OCI-LY7 (cell line): Measurements from ENCODE around the gene SH2B2. TPM values are rescaled to one million over a fixed set of nuclear protein-coding genes. Genes with fewer than 3 reads are reported as not detected.
"Not testable (repeated sequence)": the region's sequence is repeated elsewhere in the genome, so short reads cannot be mapped to it uniquely, and the experiment has no call there.

Source experiments
- BruUV-seq: library from RNA; stranded (reverse); fragments of 400-500 nt; replicated peaks from 2 replicates; lab custom pipeline; 2021; lab: Mats Ljungman, UMichigan
- CTCF ChIA-PET: fragments of 300-600 bp; sonication (Branson Sonifier 250); formaldehyde crosslinking; loops from one replicate; lab custom pipeline; 2022; ENCODE audit warnings: antibody characterized with exemption; ENCODE audit not compliant: unreplicated experiment; lab: Charles Lee
- POLR2A ChIA-PET: fragments of 300-600 bp; sonication (Branson Sonifier 250); formaldehyde crosslinking; loops from one replicate; lab custom pipeline; 2022; ENCODE audit warnings: antibody characterized with exemption; lab: Charles Lee
- DNase-seq: peaks from one replicate; pipeline ENCODE4 v3.0.0-alpha.2; 2015; ENCODE audit warnings: low spot score
- H2AFZ ChIP-seq: fragments of 200-600 bp; sonication (generic), shearing (Covaris generic); 2 replicates; pipeline ENCODE4 v1.6.1; 2014; ENCODE audit warnings: mild to moderate bottlenecking, antibody characterized with exemption, low read length, moderate library complexity
- H3K27ac ChIP-seq: fragments of 200-600 bp; sonication (generic); 2 replicates; pipeline ENCODE4 v1.5.1; 2014; ENCODE audit warnings: mixed run types, low read depth, mild to moderate bottlenecking, moderate library complexity, low read length, inconsistent platforms; ENCODE audit not compliant: poor library complexity, severe bottlenecking
- H3K36me3 ChIP-seq: fragments of 200-600 bp; sonication (generic); 2 replicates; pipeline ENCODE4 v1.6.1; 2014; ENCODE audit warnings: mild to moderate bottlenecking, antibody characterized with exemption, low read length, moderate library complexity, mixed read lengths; ENCODE audit not compliant: insufficient read depth
- H3K4me1 ChIP-seq: fragments of 200-600 bp; sonication (generic); 2 replicates; pipeline ENCODE4 v1.5.1; 2014; ENCODE audit warnings: mild to moderate bottlenecking, low read length; ENCODE audit not compliant: insufficient read depth, poor library complexity, severe bottlenecking
- H3K4me2 ChIP-seq: fragments of 200-600 bp; sonication (generic); 2 replicates; pipeline ENCODE4 v1.6.1; 2014; ENCODE audit warnings: mild to moderate bottlenecking, low read length
- H3K4me3 ChIP-seq: fragments of 200-600 bp; sonication (generic); 2 replicates; pipeline ENCODE4 v1.5.1; 2014; ENCODE audit warnings: mild to moderate bottlenecking, low read depth, low read length; ENCODE audit not compliant: poor library complexity, severe bottlenecking
- H3K79me2 ChIP-seq: fragments of 200-600 bp; sonication (generic); 2 replicates; pipeline ENCODE4 v1.6.1; 2016; ENCODE audit warnings: low read depth, mild to moderate bottlenecking, low read length, moderate library complexity, mixed read lengths; ENCODE audit not compliant: insufficient read depth
- H3K9me2 ChIP-seq: fragments of 200-600 bp; sonication (generic); 2 replicates; pipeline ENCODE4 v1.6.1; 2016; ENCODE audit warnings: mild to moderate bottlenecking, low read length, mixed read lengths; ENCODE audit not compliant: insufficient read depth
- H3K9me3 ChIP-seq: fragments of 200-600 bp; sonication (generic); 2 replicates; pipeline ENCODE4 v1.6.1; 2014; ENCODE audit warnings: mild to moderate bottlenecking, mixed run types, low read length, mixed read lengths
- H4K20me1 ChIP-seq: fragments of 200-600 bp; sonication (generic); 2 replicates; pipeline ENCODE4 v1.6.1; 2014; ENCODE audit warnings: mild to moderate bottlenecking, antibody characterized with exemption, low read length, moderate library complexity, mixed read lengths; ENCODE audit not compliant: insufficient read depth
- intact Hi-C: fragments of 100-400 bp; cut with micrococcal nuclease; formaldehyde crosslinking; loops from one replicate; pipeline ENCODE4 v1.10.0; 2022; ENCODE audit not compliant: unreplicated experiment
- total RNA-seq, 2 experiments: library from RNA; depleted of rRNA in 1 of 2; stranded (reverse); fragments of >200 nt in 1 of 2; shearing (Covaris generic) in 1 of 2; gene quantifications; 2 replicates each; pipeline ENCODE4 v1.2.3, GENCODE V29; 2014 to 2022

Gene SH2B2
- total RNA-seq, 2 experiments from 2014 or later = 42.0 to 131 TPM

GRCh38 chr7:102335574-102335973 lies 48.9 kb downstream of the SH2B2 start:
- BruUV-seq = not testable (repeated sequence)

GRCh38 chr7:102337002-102337401 lies 50.3 kb downstream of the SH2B2 start:
- Histone ChIP-seq H3K4me1 (peaks cover 42% of the 10 kb centered on the region), H3K4me3 (peak overlapping the region; percentile 64), H2AFZ (peak overlapping the region; percentile 76; the same call in 1 of the 2 replicates), H3K27ac (peak overlapping the region; percentile 79), H3K4me2 (peak overlapping the region; percentile 64)
- H3K9me2 ChIP-seq, BruUV-seq, DNase-seq, intact Hi-C loops, H3K36me3 ChIP-seq, H3K9me3 ChIP-seq, H4K20me1 ChIP-seq, CTCF ChIA-PET, H3K79me2 ChIP-seq: not testable (repeated sequence)
- POLR2A ChIA-PET = interaction anchor here (1.2 kb wide), 1 partner anchor 48 kb away, joined by 6 read pairs; no protein-coding TSS in a partner anchor

More at GRCh38 chr7:102335574-102335973, 48.9 kb downstream of the SH2B2 start:
- POLR2A ChIA-PET = interaction anchor here (0.6 kb wide), 1 partner anchor 464 kb away, joined by 3 read pairs; no protein-coding TSS in a partner anchor
- H3K9me2 ChIP-seq, H2AFZ ChIP-seq, H3K27ac ChIP-seq, H3K36me3 ChIP-seq, CTCF ChIA-PET, H3K9me3 ChIP-seq, intact Hi-C loops, H4K20me1 ChIP-seq, DNase-seq, H3K4me3 ChIP-seq, H3K79me2 ChIP-seq: not testable (repeated sequence)
- peaks cover 46% of the 10 kb centered on the region for H3K4me1 ChIP-seq
- peak overlapping the region; percentile 20; the same call in 1 of the 2 replicates for H3K4me2 ChIP-seq

- H2AFZ ChIP-seq = peak overlapping the region; percentile 76; the same call in 1 of the 2 replicates
- POLR2A ChIA-PET = interaction anchor here (1.2 kb wide), 1 partner anchor 49 kb away, joined by 6 read pairs; no protein-coding TSS in a partner anchor
- H3K9me3 ChIP-seq, DNase-seq, H3K79me2 ChIP-seq, H4K20me1 ChIP-seq, CTCF ChIA-PET, H3K36me3 ChIP-seq, H3K9me2 ChIP-seq, intact Hi-C loops: not testable (repeated sequence)
- peaks cover 38% of the 10 kb centered on the region for H3K4me1 ChIP-seq
- H3K4me2 ChIP-seq = peak overlapping the region; percentile 64
- peak overlapping the region; percentile 64 for H3K4me3 ChIP-seq
- BruUV-seq = TSS peak; percentile 82
- peak overlapping the region; percentile 79 for H3K27ac ChIP-seq
These were observed 50.8 kb downstream of the SH2B2 start for GRCh38 chr7:102337420-102337819.

GRCh38 chr7:102340599-102341368 lies 54.1 kb downstream of the SH2B2 start:
- H3K9me2 ChIP-seq, H4K20me1 ChIP-seq, H2AFZ ChIP-seq, H3K9me3 ChIP-seq, H3K79me2 ChIP-seq, intact Hi-C loops, BruUV-seq, H3K4me3 ChIP-seq, H3K36me3 ChIP-seq, CTCF ChIA-PET: not testable (repeated sequence)
- peak overlapping the region; percentile 39 for H3K4me2 ChIP-seq
- DNase-seq = peak; percentile 73
- POLR2A ChIA-PET = interaction anchor here (0.8 kb wide), 1 partner anchor 10 kb away, joined by 3 read pairs; no protein-coding TSS in a partner anchor
- H3K4me1 ChIP-seq = peaks cover 22% of the 10 kb centered on the region
- H3K27ac ChIP-seq = peak overlapping the region; percentile 58

- POLR2A ChIA-PET, H4K20me1 ChIP-seq, H3K4me2 ChIP-seq, DNase-seq, BruUV-seq, H3K9me2 ChIP-seq, CTCF ChIA-PET, H3K4me3 ChIP-seq, H3K4me1 ChIP-seq, H3K9me3 ChIP-seq, H2AFZ ChIP-seq, H3K27ac ChIP-seq, intact Hi-C loops, H3K36me3 ChIP-seq, H3K79me2 ChIP-seq: not testable (repeated sequence)
These were observed 60.3 kb downstream of the SH2B2 start for GRCh38 chr7:102346983-102347382.

GRCh38 chr7:102356344-102356743 lies 69.7 kb downstream of the SH2B2 start, which contains the start of gene SPDYE6:
SPDYE6 (minus strand) TSS chr7:102356444; CDS start chr7:102356023, 421 bp downstream.
- H3K4me3 ChIP-seq, intact Hi-C loops, CTCF ChIA-PET, DNase-seq, H3K79me2 ChIP-seq, POLR2A ChIA-PET, H4K20me1 ChIP-seq, H3K36me3 ChIP-seq, H3K4me1 ChIP-seq, H3K9me2 ChIP-seq, H3K27ac ChIP-seq, H3K4me2 ChIP-seq, H3K9me3 ChIP-seq, H2AFZ ChIP-seq, BruUV-seq: not testable (repeated sequence)
